Endothelial cell of hepatic sinusoid (primary cell): ENCODE results near the gene SPRR2F.

Experiments used
- in situ Hi-C: cut with HindIII; loops from 2 replicates; pipeline ENCODE4 v1.10.0; 2017; ENCODE audit warnings: low sequenced_read_pairs

SPRR2F gene

GRCh38 chr1:153072806-153073726 is 40.2 kb downstream of the SPRR2F start:
- in situ Hi-C loops = no loop called here

- in situ Hi-C loops = no loop called here
Observed at GRCh38 chr1:153071511-153071910, 41.8 kb downstream of the SPRR2F start, which contains the start of gene SPRR2B. TSS of gene SPRR2B (minus strand) at chr1:153071611. CDS start at chr1:153070839, 772 bp downstream.

- in situ Hi-C loops = no loop called here
Observed at GRCh38 chr1:153070243-153070642, 43.1 kb downstream of the SPRR2F start.
